ENCODE measurements around the gene CDH20. TPM values are rescaled to one million over a fixed set of nuclear protein-coding genes. Genes with fewer than 3 reads are reported as not detected.

CDH20 gene
- total RNA-seq, 4 donors from 2014 or later = 0.83 to 5.5 (median 2.0) TPM

- no peaks in the 10 kb centered on the region for H3K27me3 ChIP-seq
- no peak for TF ChIP-seq POLR2A (IDR thresholded peaks at IDR 0.05)
- TF ChIP-seq CTCF (IDR thresholded peaks at IDR 0.05) = no peak
- H3K36me3 ChIP-seq = no peaks in the 10 kb centered on the region
- no peaks in the 10 kb centered on the region for H3K4me1 ChIP-seq
- no peak overlapping the region for H3K4me3 ChIP-seq
- DNase-seq = no peak
- no peak overlapping the region for H3K27ac ChIP-seq
- no peaks in the 10 kb centered on the region for H3K9me3 ChIP-seq
Observed at GRCh38 chr18:61470031-61470674, 136.9 kb downstream of the CDH20 start.

GRCh38 chr18:61471541-61471940 lies 138.3 kb downstream of the CDH20 start:
- Histone ChIP-seq H3K36me3 (no peaks in the 10 kb centered on the region), H3K4me3 (no peak overlapping the region), H3K27ac (no peak overlapping the region), H3K4me1 (no peaks in the 10 kb centered on the region), H3K27me3 (no peaks in the 10 kb centered on the region), H3K9me3 (no peaks in the 10 kb centered on the region)
- no peak for DNase-seq
- TF ChIP-seq POLR2A (IDR thresholded peaks at IDR 0.05) = no peak
- no peak for TF ChIP-seq CTCF (IDR thresholded peaks at IDR 0.05)

GRCh38 chr18:61471942-61472341 lies 138.7 kb downstream of the CDH20 start:
- DNase-seq = no peak
- no peaks in the 10 kb centered on the region for H3K36me3 ChIP-seq
- TF ChIP-seq CTCF (IDR thresholded peaks at IDR 0.05) (no peak), POLR2A (IDR thresholded peaks at IDR 0.05) (no peak)
- no peaks in the 10 kb centered on the region for H3K27me3 ChIP-seq
- H3K9me3 ChIP-seq = no peaks in the 10 kb centered on the region
- no peaks in the 10 kb centered on the region for H3K4me1 ChIP-seq
- H3K27ac ChIP-seq = no peak overlapping the region
- no peak overlapping the region for H3K4me3 ChIP-seq

GRCh38 chr18:61474341-61474740 lies 141.1 kb downstream of the CDH20 start:
- Histone ChIP-seq H3K36me3 (no peaks in the 10 kb centered on the region), H3K4me3 (no peak overlapping the region), H3K27me3 (no peaks in the 10 kb centered on the region), H3K9me3 (no peaks in the 10 kb centered on the region), H3K4me1 (no peaks in the 10 kb centered on the region), H3K27ac (no peak overlapping the region)
- no peak for DNase-seq
- no peak for TF ChIP-seq CTCF (IDR thresholded peaks at IDR 0.05)
- no peak for TF ChIP-seq POLR2A (IDR thresholded peaks at IDR 0.05)

- H3K36me3 ChIP-seq = no peaks in the 10 kb centered on the region
- H3K4me1 ChIP-seq = no peaks in the 10 kb centered on the region
- H3K4me3 ChIP-seq = no peak overlapping the region
- no peak overlapping the region for H3K27ac ChIP-seq
- no peaks in the 10 kb centered on the region for H3K9me3 ChIP-seq
- H3K27me3 ChIP-seq = no peaks in the 10 kb centered on the region
- no peak for DNase-seq
- TF ChIP-seq POLR2A (IDR thresholded peaks at IDR 0.05) = no peak
Observed at GRCh38 chr18:61474918-61475317, 141.7 kb downstream of the CDH20 start.

GRCh38 chr18:61475931-61476330 lies 142.7 kb downstream of the CDH20 start:
- DNase-seq = no peak
- H3K9me3 ChIP-seq = no peaks in the 10 kb centered on the region
- H3K36me3 ChIP-seq = no peaks in the 10 kb centered on the region
- no peaks in the 10 kb centered on the region for H3K27me3 ChIP-seq
- H3K4me1 ChIP-seq = no peaks in the 10 kb centered on the region
- H3K4me3 ChIP-seq = no peak overlapping the region
- no peak overlapping the region for H3K27ac ChIP-seq
- TF ChIP-seq CTCF (IDR thresholded peaks at IDR 0.05) (no peak), POLR2A (IDR thresholded peaks at IDR 0.05) (no peak)

All from Peyer's patch (tissue), 4 donors.